Uterus (tissue), 4 donors: ENCODE results near the gene CGAS. TPM values are rescaled to one million over a fixed set of nuclear protein-coding genes. Genes with fewer than 3 reads are reported as not detected.

ENCODE experiments used
- DNase-seq, 2 donors: peaks; one replicate each; pipeline ENCODE4 v3.0.0-alpha.2; 2019 to 2020
- H3K27ac ChIP-seq, 2 donors: fragments of 200-600 bp; sonication (generic); 1 replicate in 1 of 2; 2 replicates in 1 of 2; pipeline ENCODE4 v1.5.1; 2016 to 2018
- H3K27me3 ChIP-seq, 2 donors: fragments of 200-600 bp; sonication (generic); one replicate each; pipeline ENCODE4 v1.5.1; 2018 to 2019; ENCODE audit warnings: control low read depth in 1 of 2
- H3K36me3 ChIP-seq, 2 donors: fragments of 200-600 bp; sonication (generic); one replicate each; pipeline ENCODE4 v1.5.1; 2019; ENCODE audit warnings: control low read depth in 1 of 2
- H3K4me1 ChIP-seq, 2 donors: fragments of 200-600 bp; sonication (generic); one replicate each; pipeline ENCODE4 v1.5.1; 2018 to 2019; ENCODE audit warnings: control low read depth in 1 of 2
- H3K4me3 ChIP-seq, 2 donors: fragments of 200-600 bp; sonication (generic); 1 replicate in 1 of 2; 2 replicates in 1 of 2; pipeline ENCODE4 v1.5.1; 2018 to 2019; ENCODE audit warnings: mild to moderate bottlenecking in 1 of 2
- H3K9me3 ChIP-seq, 2 donors: fragments of 200-600 bp; sonication (generic); one replicate each; pipeline ENCODE4 v1.5.1; 2019; ENCODE audit warnings: control low read depth in 1 of 2
- CTCF ChIP-seq, 4 experiments: fragments of 200-600 bp in 2 of 4; fragments of 450-650 bp in 2 of 4; sonication (generic) in 2 of 4; IDR thresholded peaks; one replicate each; pipeline ENCODE4 v1.5.1; 2016 to 2019; ENCODE audit warnings: antibody characterized with exemption in 4 of 4, mild to moderate bottlenecking in 2 of 4, moderate library complexity in 1 of 4
- POLR2A ChIP-seq, 2 donors: fragments of 450-650 bp; IDR thresholded peaks; one replicate each; pipeline ENCODE4 v1.6.1; 2016; ENCODE audit warnings: antibody characterized with exemption in 2 of 2, mild to moderate bottlenecking in 1 of 2, moderate library complexity in 1 of 2
- intact Hi-C: fragments of 100-400 bp; cut with DNase I; formaldehyde crosslinking; loops from one replicate; pipeline ENCODE4 v1.15.1; 2023; ENCODE audit warnings: low total_unique reads
- small RNA-seq: library from RNA; depleted of rRNA; stranded (forward); fragments of <200 nt; gene quantifications from one replicate; pipeline ENCODE3, GENCODE V24; 2016
- total RNA-seq, 4 donors: library from RNA; depleted of rRNA in 3 of 4; stranded (reverse); fragments of >200 nt in 3 of 4; gene quantifications; one replicate each; pipeline versions ENCODE4 v1.1.0 to v1.2.4, GENCODE V29; 2014 to 2023
- donor health status: DM: yes; HTN: yes; CAD: no.

CGAS gene
- total RNA-seq, 4 donors from 2014 or later, result 1.0 to 10.9 (median 5.1) TPM

- no peak for DNase-seq
- TF ChIP-seq POLR2A (IDR thresholded peaks at IDR 0.05), result no peak
- no peak for TF ChIP-seq CTCF (IDR thresholded peaks at IDR 0.05)
- Histone ChIP-seq H3K4me1 (no peaks in the 10 kb centered on the region), H3K27me3 (no peaks in the 10 kb centered on the region), H3K27ac (no peak overlapping the region), H3K4me3 (no peak overlapping the region), H3K9me3 (no peaks in the 10 kb centered on the region), H3K36me3 (no peaks in the 10 kb centered on the region)
- intact Hi-C loops, result no loop called here
These were observed 74.9 kb downstream of the CGAS start for GRCh38 chr6:73377225-73377624.

GRCh38 chr6:73375216-73375615, 76.9 kb downstream of the CGAS start:
- H3K4me1 ChIP-seq, result no peaks in the 10 kb centered on the region
- H3K9me3 ChIP-seq, result no peaks in the 10 kb centered on the region
- no peak overlapping the region for H3K4me3 ChIP-seq
- no peaks in the 10 kb centered on the region for H3K36me3 ChIP-seq
- no peak for TF ChIP-seq CTCF (IDR thresholded peaks at IDR 0.05)
- no peak for TF ChIP-seq POLR2A (IDR thresholded peaks at IDR 0.05)
- intact Hi-C loops, result no loop called here
- DNase-seq, result no peak
- H3K27me3 ChIP-seq, result no peaks in the 10 kb centered on the region
- H3K27ac ChIP-seq, result no peak overlapping the region

Small RNA genes lying within 50 kb of the gene (small RNA-seq; reads per million reads assigned to genes)
- gene RN7SL827P (not detected), gene RNU6-975P (not detected)

Other genes starting within 250 kb of the CGAS start
- under 1 TPM in 1 of 4 donors, not detected in 3; 0.83 TPM for gene KHDC1L, start 226.8 kb downstream of the CGAS start, total RNA-seq
- 1 to 10 TPM in 3 of 4 donors, not detected in 1; 1.0 to 4.8 (median 1.8) TPM for gene KHDC1, start 189.1 kb downstream of the CGAS start, total RNA-seq
- not detected for gene DPPA5, start 98.0 kb downstream of the CGAS start, total RNA-seq
- gene KHDC3L, start 89.6 kb downstream of the CGAS start, total RNA-seq, result under 1 TPM in 1 of 4 donors, not detected in 3; 0.28 TPM
- gene OOEP, start 82.4 kb downstream of the CGAS start, total RNA-seq, result not detected
- 1 to 10 TPM in 1 of 4 donors, under 1 TPM in 1, not detected in 2; 0.43 to 3.7 TPM for gene DDX43, start 57.5 kb downstream of the CGAS start, total RNA-seq
- 10 to 100 TPM; 13.3 to 38.3 (median 26.8) TPM for gene MTO1, start 9.4 kb upstream of the CGAS start, total RNA-seq
- over 10,000 TPM; 11,501 to 26,048 (median 13,655) TPM for gene EEF1A1, start 68.7 kb upstream of the CGAS start, total RNA-seq
- gene SLC17A5, start 201.7 kb upstream of the CGAS start, total RNA-seq, result 10 to 100 TPM in 2 of 4 donors, 1 to 10 TPM in 2; 3.6 to 27.4 (median 11.6) TPM
- gene CD109, start 243.9 kb upstream of the CGAS start, total RNA-seq, result 10 to 100 TPM; 26.6 to 59.0 (median 36.8) TPM